Activated naive CD4-positive, alpha-beta T cell treated with anti-CD3 and anti-CD28 coated beads, Interleukin-2, amount 50 U/mL, for 72 hours (primary cell): ENCODE data around the gene MMUT. TPM values are rescaled to one million over a fixed set of nuclear protein-coding genes. Genes with fewer than 3 reads are reported as not detected.
"Not testable (repeated sequence)": the region's sequence is repeated elsewhere in the genome, so short reads cannot be mapped to it uniquely, and the experiment has no call there.

Experiments used
- ATAC-seq, 2 donors: fragments of 150-1000 bp; cut with Tn5 transposase; 2 replicates each; pipeline ENCODE4 v1.10.0; 2021; ENCODE audit warnings: mild to moderate bottlenecking in 2 of 2, moderate library complexity in 2 of 2
- DNase-seq, 2 donors: peaks; one replicate each; pipeline ENCODE4 v3.0.0; 2021 to 2022; ENCODE audit warnings: low spot score in 2 of 2
- H3K27ac Mint-ChIP-seq, 2 donors: one replicate each; pipeline ENCODE4 v1.8.0; 2022; ENCODE audit warnings: mild to moderate bottlenecking in 2 of 2, mixed read lengths in 2 of 2
- H3K36me3 Mint-ChIP-seq, 2 donors: one replicate each; pipeline ENCODE4 v1.8.0; 2022; ENCODE audit warnings: mixed read lengths in 2 of 2
- H3K9me3 Mint-ChIP-seq, 2 donors: one replicate each; pipeline ENCODE4 v1.8.0; 2022; ENCODE audit warnings: mixed read lengths in 2 of 2
- total RNA-seq, 2 donors: library from RNA; stranded (reverse); gene quantifications; one replicate each; pipeline ENCODE4 v1.2.3, GENCODE V29; 2022

MMUT gene
- total RNA-seq, 2 donors from 2014 or later: 14.3 to 24.6 TPM

DNA sequence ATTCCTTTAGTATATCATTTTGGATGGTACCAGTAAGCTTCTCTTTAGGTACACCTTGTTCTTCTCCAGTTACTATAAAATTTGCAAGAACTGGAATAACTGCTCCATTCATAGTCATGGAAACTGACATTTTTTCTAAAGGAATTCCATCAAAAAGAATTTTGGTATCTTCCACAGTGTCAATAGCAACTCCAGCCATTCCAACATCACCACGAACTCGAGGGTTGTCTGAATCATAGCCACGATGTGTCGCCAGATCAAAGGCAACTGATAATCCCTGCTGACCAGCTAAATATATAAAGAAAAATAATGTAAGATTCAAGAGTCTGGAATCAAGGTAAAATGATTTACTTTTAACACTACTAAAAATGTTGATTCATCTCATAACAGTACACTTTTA lies 5.3 kb downstream of the MMUT start:
- no peak overlapping the region for H3K27ac Mint-ChIP-seq
- H3K9me3 Mint-ChIP-seq: no peaks in the 10 kb centered on the region
- ATAC-seq (no peak), DNase-seq (no peak)
- H3K36me3 Mint-ChIP-seq: peaks cover 8 to 9% of the 10 kb centered on the region in 2 donors

DNA sequence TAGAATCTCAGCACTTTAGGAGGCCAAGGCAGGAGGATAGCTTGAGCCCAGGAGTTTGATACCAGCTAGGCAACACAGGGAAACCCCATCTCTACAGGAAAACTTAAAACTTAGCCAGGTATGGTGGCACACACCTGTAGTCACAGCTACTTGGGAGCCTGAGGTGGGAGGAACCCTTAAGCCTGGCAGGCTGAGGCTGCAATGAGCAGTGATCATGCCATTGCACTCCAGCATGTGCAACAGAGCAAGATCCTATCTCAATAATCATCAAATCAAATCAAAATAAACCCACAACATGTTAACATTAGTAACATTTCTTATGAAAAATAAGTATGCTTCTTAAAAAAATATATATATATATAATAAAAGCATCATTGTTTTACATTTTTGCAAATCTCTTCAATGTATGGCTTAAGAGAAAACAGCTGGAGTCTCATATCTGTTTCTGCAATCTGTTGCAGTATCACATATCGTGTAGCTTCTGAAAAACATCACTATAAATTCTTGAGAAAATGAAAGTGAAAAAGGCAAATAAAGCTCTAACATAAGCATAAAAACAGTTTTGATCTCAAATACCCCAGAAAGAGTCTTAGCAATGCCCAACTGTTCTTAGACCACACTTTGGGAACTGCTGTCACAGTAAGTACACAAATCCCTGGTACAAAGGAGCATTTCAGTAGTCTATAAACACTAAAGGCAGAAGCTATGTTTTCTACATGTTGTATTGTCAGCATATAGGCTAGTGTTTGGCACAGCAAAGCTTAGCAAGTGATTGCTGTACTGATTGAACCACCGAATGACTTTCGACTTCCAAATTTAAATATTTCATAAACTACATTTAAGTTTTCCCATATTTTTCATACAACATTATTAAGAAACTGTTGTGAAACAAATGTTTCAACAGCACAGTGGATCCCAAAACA lies 8.0 kb downstream of the MMUT start:
- Mint-ChIP-seq H3K27ac (no peak overlapping the region), H3K9me3 (no peaks in the 10 kb centered on the region), H3K36me3 (peaks cover 0 to 4% of the 10 kb centered on the region in 2 donors)
- DNase-seq (no peak), ATAC-seq (no peak)

DNA sequence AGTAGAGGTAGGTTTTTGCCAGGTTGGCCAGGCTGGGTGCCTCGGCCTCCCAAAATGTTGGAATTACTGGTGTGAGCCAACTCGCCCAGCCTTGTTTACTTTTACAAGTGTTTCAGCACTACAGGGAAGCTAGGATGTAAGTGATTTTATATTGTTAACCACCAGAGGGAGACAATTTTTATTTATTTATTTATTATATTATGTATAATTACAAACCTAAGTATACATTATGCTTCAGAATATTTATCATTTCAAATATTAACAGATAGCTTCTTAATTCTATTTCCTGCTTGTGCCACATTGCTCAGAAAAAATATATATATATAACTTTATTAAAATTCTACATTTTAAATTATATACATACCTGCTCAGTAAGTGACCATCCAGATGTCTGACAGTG lies 9.8 kb downstream of the MMUT start:
- Mint-ChIP-seq H3K9me3 (no peaks in the 10 kb centered on the region), H3K36me3 (peaks cover 0 to 12% of the 10 kb centered on the region in 2 donors), H3K27ac (no peak overlapping the region)
- ATAC-seq: no peak
- DNase-seq: no peak

DNA sequence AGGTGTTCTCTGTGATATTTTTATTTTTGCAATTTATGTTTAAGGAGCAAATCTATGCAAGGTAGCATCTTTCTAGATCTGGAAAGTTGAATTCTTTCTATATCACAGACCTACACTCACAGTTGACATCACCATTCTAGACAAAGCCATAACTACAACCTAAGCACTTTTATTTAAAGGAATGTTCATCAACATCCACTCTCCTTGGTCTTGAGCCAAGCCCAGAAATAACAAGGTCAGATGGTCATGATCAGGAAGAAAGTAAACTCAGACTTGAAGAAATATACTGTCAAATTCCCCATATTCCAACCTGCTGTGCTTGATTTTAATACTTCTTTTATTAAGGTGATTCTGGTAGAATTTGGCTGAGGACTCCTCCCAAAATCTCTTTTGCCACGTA lies 32.2 kb downstream of the MMUT start:
- Mint-ChIP-seq H3K36me3 (peaks cover 12% of the 10 kb centered on the region in 2 donors), H3K27ac (no peak overlapping the region), H3K9me3 (peaks cover 0 to 3% of the 10 kb centered on the region in 2 donors)
- ATAC-seq: no peak
- DNase-seq: no peak

DNA sequence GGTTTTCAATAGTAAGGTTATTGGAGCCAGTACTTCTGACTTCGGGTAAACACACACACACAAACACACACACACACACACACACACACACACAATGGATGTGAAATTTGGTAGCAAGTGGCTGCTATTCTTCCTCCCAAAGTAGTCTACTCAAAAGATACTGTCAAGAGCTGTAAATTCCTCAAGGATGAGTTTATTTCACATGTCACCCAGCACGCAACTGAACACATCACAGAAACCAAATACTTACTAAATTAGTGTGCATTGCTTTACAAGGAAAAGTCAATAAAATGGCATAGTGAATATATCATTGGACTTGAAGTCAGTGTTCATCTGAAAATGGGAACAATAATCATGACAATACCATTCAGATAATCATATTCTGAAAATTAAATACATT lies 32.9 kb downstream of the MMUT start:
- no peak overlapping the region for H3K27ac Mint-ChIP-seq
- DNase-seq: no peak
- ATAC-seq: no peak
- H3K9me3 Mint-ChIP-seq: peaks cover 0 to 3% of the 10 kb centered on the region in 2 donors
- peaks cover 7 to 12% of the 10 kb centered on the region in 2 donors for H3K36me3 Mint-ChIP-seq

DNA sequence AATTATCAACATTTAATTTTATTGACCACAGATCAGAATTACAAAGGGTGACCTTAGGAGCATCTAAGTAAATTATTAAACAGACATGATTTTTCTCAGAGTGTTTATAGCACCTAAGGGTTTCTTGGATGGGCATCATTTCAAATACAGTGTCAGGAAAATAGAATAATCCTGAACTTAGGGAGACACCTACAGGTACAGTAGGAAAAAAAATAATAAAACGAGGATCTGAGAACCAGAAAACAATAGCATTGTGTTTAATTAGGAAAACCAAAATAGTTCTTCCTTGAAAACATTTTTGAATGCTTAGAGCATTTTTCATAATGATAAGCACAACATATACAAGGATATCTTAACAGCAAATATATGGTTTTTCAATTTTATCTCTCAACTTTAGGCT lies 39.2 kb downstream of the MMUT start:
- H3K27ac Mint-ChIP-seq: no peak overlapping the region
- peaks cover 0 to 3% of the 10 kb centered on the region in 2 donors for H3K9me3 Mint-ChIP-seq
- DNase-seq (no peak), ATAC-seq (no peak)
- H3K36me3 Mint-ChIP-seq: peaks cover 0 to 5% of the 10 kb centered on the region in 2 donors

DNA sequence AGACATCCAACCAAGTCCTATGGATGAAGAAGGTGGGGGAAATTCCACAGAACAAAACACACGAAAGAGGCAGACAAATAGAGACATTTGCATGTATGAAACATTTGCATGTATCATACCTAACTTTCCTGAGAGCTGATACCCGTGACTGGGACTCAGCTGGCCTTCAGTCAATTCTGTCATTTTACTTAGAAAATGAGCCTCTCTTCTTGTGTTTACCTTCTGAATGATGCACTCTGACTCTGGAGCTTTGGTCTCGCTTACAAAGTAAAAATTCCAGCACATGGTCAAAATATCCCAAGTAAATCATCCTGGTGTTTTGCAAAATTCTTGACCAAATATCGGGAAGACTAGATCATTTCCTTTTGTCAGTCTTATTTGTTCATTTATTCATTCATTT lies 46.9 kb downstream of the MMUT start:
- ATAC-seq: no peak
- Mint-ChIP-seq H3K9me3 (no peaks in the 10 kb centered on the region), H3K36me3 (no peaks in the 10 kb centered on the region), H3K27ac (no peak overlapping the region)
- DNase-seq: no peak

DNA sequence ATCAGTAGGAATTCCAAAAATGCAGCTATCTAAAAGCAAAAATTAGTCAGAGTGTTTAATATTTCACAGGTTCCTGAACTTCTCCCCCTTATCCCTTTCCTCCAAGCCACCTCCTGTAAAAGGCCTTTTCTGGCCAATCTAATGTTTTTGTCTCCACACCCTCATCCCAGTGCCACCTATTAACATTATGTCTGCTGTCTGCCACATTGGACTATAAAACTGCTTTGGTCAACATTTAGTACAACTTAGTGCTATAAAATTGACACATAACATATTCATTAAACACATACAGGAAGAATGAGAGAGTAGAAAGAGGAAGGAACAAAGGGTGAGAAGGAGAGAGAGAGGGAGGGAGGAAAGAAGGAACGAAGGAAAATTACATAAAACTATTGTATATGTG lies 47.7 kb downstream of the MMUT start:
- Mint-ChIP-seq H3K9me3 (no peaks in the 10 kb centered on the region), H3K27ac (no peak overlapping the region), H3K36me3 (no peaks in the 10 kb centered on the region)
- DNase-seq: no peak
- no peak for ATAC-seq

DNA sequence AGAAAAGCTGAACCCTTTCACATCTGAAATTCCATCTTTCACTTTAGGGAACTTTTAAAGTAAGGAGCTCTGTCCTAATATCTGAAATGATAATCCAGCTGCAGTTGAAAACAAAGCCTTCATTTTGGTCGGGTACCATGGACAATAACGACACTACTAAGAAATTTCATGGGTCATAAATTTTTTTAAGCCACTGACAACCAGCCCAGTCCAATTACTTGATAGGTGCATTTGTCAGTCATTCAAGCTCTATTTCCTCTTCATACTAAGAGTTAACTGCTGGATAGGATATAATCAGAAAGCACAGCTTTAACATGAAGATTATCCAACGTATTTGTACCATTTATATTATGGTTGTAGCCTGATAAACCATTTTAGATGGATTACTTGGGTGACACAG lies 52.5 kb downstream of the MMUT start:
- ATAC-seq (no peak), DNase-seq (no peak)
- Mint-ChIP-seq H3K9me3 (no peaks in the 10 kb centered on the region), H3K36me3 (no peaks in the 10 kb centered on the region), H3K27ac (no peak overlapping the region)

DNA sequence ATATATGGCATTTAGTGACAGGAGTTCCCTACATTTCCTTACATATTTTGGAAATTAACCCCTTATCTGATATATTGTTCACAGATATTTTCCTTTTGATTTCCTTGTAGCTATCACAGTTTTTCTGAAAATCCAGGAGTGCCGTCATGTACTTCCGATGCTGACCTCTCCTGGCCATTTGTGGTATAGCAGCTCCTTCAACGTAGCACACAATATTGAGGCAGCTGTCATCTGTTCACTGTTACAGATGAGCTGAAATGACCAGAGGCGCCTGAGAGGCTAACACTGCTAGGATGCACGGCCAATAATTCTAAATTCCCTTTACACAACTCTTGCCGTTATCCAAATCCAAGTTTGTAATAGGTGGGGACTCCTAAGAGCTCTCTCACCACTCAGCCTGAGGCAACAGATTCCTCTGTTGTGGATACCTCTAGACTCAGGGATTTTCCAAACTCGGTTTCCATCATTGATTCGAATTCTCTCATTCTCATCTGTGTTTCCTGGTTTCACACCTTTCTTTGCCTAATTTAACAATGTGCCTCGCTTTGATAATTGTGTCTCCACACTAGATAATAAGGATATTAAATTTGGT lies 53.0 kb downstream of the MMUT start:
- Mint-ChIP-seq H3K9me3 (no peaks in the 10 kb centered on the region), H3K36me3 (no peaks in the 10 kb centered on the region), H3K27ac (no peak overlapping the region)
- ATAC-seq (peak; percentile 37 to 47), DNase-seq (peak in 1 of 2 donors; percentile 60)

DNA sequence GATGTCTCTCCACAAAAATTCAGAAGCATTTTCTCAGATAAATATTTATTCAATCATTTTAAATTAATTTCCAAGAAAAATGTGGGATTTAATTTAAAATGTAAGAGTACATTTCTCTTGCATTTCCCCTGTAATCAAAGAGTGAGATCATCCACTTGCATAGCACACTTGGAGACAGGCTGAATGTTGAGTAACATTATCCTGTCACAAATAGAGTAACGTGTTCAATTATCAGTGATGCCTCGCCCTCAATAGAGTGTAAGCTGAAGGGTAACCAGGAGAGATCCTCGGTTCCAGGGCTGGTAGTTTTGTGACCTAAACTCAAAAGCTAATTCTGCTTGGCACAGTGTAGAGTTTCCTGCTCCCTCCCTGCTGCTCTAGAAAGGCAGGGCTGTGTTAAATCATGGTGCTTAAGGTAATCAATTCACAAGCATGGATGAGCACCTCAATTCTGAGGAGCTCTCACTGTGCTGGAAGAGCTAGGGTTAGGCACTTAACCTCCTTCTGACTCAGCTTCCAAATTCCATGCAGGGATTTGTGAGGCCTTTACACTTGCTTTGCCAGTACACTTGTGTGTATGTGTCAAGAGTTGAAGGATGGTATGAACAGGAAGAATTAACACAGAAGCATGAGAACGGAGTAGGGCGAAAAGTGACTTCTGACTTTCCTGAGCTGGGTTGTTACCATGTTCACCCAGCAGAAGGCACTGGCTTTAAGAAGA lies 56.6 kb downstream of the MMUT start:
- ATAC-seq (no peak), DNase-seq (no peak)
- Mint-ChIP-seq H3K36me3 (no peaks in the 10 kb centered on the region), H3K9me3 (no peaks in the 10 kb centered on the region), H3K27ac (peak overlapping the region in 1 of 2 donors; percentile 50)

DNA sequence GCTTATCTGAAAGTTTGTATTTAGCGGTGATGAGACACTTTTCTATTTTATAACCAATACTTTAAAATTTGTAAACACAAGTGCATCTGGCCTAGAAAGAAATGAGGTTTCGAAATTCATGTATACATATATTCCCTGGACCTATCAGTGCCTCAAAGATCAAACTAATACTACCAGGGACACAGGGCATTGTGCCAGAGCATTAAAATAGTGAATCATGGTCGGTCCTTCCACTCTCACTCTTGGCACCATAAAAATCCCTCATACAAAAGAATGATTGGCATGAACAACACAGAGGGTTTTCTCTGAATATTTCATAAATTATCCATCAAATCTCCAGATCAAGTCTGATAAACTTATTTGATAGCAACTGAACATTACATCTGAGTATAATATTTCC lies 62.0 kb downstream of the MMUT start:
- Mint-ChIP-seq H3K9me3 (peaks cover 0 to 4% of the 10 kb centered on the region in 2 donors), H3K36me3 (no peaks in the 10 kb centered on the region), H3K27ac (no peak overlapping the region)
- no peak for ATAC-seq
- no peak for DNase-seq

DNA sequence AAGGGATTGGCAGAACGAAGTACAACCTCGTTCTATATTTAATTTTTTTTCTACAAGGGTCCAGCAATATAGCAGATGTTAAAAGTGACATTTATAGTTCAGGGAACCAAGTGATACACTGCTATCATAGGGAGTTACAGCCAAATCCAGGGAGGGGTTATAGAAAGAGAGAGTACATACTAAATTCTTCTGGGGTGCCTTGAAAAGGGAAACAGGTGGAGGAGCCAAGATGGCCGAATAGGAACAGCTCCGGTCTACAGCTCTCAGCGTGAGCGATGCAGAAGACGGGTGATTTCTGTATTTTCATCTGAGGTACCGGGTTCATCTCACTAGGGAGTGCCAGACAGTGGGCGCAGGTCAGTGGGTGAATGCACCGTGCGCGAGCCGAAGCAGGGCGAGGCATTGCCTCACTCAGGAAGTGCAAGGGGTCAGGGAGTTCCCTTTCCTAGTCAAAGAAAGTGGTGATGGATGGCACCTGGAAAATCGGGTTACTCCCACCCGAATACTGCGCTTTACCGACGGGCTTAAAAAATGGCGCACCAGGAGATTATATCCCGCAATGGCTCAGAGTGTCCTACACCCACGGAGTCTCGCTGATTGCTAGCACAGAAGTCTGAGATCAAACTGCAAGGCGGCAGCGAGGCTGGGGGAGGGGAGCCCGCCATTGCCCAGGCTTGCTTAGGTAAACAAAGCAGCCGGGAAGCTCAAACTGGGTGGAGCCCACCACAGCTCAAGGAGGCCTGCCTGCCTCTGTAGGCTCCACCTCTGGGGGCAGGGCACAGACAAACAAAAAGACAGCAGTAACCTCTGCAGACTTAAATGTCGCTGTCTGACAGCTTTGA lies 76.2 kb downstream of the MMUT start:
- H3K27ac Mint-ChIP-seq, H3K9me3 Mint-ChIP-seq, H3K36me3 Mint-ChIP-seq, DNase-seq, ATAC-seq: not testable (repeated sequence)

DNA sequence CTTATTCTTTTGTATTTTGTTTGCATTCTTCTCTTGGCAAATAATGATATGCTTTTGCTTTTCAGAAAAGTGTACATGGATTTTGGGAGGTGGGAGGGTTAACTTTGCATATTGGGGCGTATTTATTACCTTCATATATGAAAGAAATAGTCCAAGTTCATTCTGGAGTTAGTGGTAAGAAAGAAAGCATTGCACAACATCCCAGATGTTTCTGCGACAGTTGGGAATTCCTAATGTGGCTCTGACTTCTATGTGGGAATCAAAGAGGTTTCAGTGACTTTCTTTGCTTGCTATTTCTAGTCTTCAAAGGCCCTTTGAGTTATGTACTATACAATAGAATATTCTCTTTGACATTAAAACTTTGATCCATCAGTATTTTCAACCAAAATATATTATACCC lies 78.1 kb downstream of the MMUT start:
- Mint-ChIP-seq H3K27ac (no peak overlapping the region), H3K36me3 (no peaks in the 10 kb centered on the region), H3K9me3 (peaks cover 0 to 4% of the 10 kb centered on the region in 2 donors)
- DNase-seq (no peak), ATAC-seq (no peak)
